Measurements from ENCODE around the gene VAV2.

GRCh38 chr9:133819923-133820322 is 172.2 kb downstream of the VAV2 start:
- TF ChIP-seq CTCF (IDR thresholded peaks at IDR 0.05) = no peak
- no peak for TF ChIP-seq POLR2A (IDR thresholded peaks at IDR 0.05; ENCODE audit: low read depth)
- no peak for TF ChIP-seq POLR2AphosphoS5 (IDR thresholded peaks at IDR 0.05)
- no peak for TF ChIP-seq EP300 (IDR thresholded peaks at IDR 0.05)

All from esophagus muscularis mucosa (tissue), 4 donors.